Hepatocyte (in vitro differentiated cells): Measurements from ENCODE around the gene KIF25. TPM values are rescaled to one million over a fixed set of nuclear protein-coding genes. Genes with fewer than 3 reads are reported as not detected.

Source experiments
- DNase-seq: peaks from one replicate; pipeline ENCODE4 v3.0.0-alpha.2; 2016; ENCODE audit warnings: low spot score
- H2AFZ ChIP-seq: fragments of 200-600 bp; sonication (generic); 2 replicates; pipeline ENCODE4 v1.6.0; 2016; ENCODE audit warnings: antibody characterized with exemption, mild to moderate bottlenecking
- H3K27ac ChIP-seq: fragments of 200-600 bp; sonication (generic); 2 replicates; pipeline ENCODE4 v1.5.1; 2016; ENCODE audit warnings: mild to moderate bottlenecking
- H3K27me3 ChIP-seq: fragments of 200-600 bp; sonication (generic); 2 replicates; pipeline ENCODE4 v1.6.1; 2016
- H3K36me3 ChIP-seq: fragments of 200-600 bp; sonication (generic); replicated peaks from 2 replicates; pipeline ENCODE4 v1.5.1; 2016; ENCODE audit warnings: low read depth; ENCODE audit not compliant: insufficient read depth
- H3K4me1 ChIP-seq: fragments of 200-600 bp; sonication (generic); 2 replicates; pipeline ENCODE4 v1.5.1; 2016; ENCODE audit warnings: mild to moderate bottlenecking, moderate library complexity; ENCODE audit not compliant: insufficient read depth
- H3K4me2 ChIP-seq: fragments of 200-600 bp; sonication (generic); 2 replicates; pipeline ENCODE4 v1.6.0; 2016
- H3K4me3 ChIP-seq: fragments of 200-600 bp; sonication (generic); 2 replicates; pipeline ENCODE4 v1.5.1; 2016; ENCODE audit warnings: mild to moderate bottlenecking
- H3K79me2 ChIP-seq: fragments of 200-600 bp; sonication (generic); 2 replicates; pipeline ENCODE4 v1.6.0; 2017; ENCODE audit warnings: mild to moderate bottlenecking
- H3K9me2 ChIP-seq: fragments of 200-600 bp; sonication (generic); replicated peaks from 2 replicates; pipeline ENCODE4 v1.6.0; 2017; ENCODE audit warnings: mild to moderate bottlenecking; ENCODE audit not compliant: insufficient read depth
- H3K9me3 ChIP-seq: fragments of 200-600 bp; sonication (generic); 2 replicates; pipeline ENCODE4 v1.5.1; 2016; ENCODE audit warnings: low read depth, mild to moderate bottlenecking
- H4K20me1 ChIP-seq: fragments of 200-600 bp; sonication (generic); 2 replicates; pipeline ENCODE4 v1.6.0; 2016; ENCODE audit warnings: mild to moderate bottlenecking; ENCODE audit not compliant: insufficient read depth, poor library complexity, severe bottlenecking
- CTCF ChIP-seq: fragments of 200-600 bp; sonication (generic); IDR thresholded peaks from 2 replicates; pipeline ENCODE4 v1.5.1; 2016; ENCODE audit warnings: antibody characterized with exemption, mild to moderate bottlenecking; ENCODE audit not compliant: poor library complexity
- EZH2 ChIP-seq: fragments of 200-600 bp; sonication (generic); IDR thresholded peaks from 2 replicates; pipeline ENCODE4 v1.6.1; 2016; ENCODE audit warnings: antibody characterized with exemption, mild to moderate bottlenecking, borderline replicate concordance
- EZH2phosphoT487 ChIP-seq: fragments of 200-600 bp; sonication (generic); IDR thresholded peaks from one replicate; pipeline ENCODE4 v1.6.1; 2018; ENCODE audit warnings: antibody characterized with exemption, mild to moderate bottlenecking, low read depth, moderate library complexity; ENCODE audit not compliant: unreplicated experiment, severe bottlenecking
- WGBS: methylation state at CpG from one replicate; pipeline ENCODE4 v1.1.6; 2016; ENCODE audit warnings: low lambda C conversion rate; ENCODE audit errors: missing lambda C conversion rate; 5-methylcytosine and 5-hydroxymethylcytosine counted together
- polyA plus RNA-seq: library from polyadenylated mRNA; unstranded; fragments of >200 nt; fragmentation: Nextera tagmentation; extraction: Ambion mirVana; gene quantifications from 2 replicates; pipeline ENCODE4 v1.2.1, GENCODE V29; 2016
- total RNA-seq: library from RNA; depleted of rRNA; stranded (reverse); fragments of >200 nt; gene quantifications from 2 replicates; pipeline ENCODE4 v1.2.3, GENCODE V29; 2014

Gene KIF25
- total and polyA plus RNA-seq, 2 experiments from 2014 or later: 0.40 TPM; not detected in 1

GRCh38 chr6:168070804-168071203 lies 73.3 kb downstream of the KIF25 start:
- 88% methylated on average over 7 of the region's 7 CpGs for WGBS
- H3K9me2 ChIP-seq: no peaks in the 10 kb centered on the region
- H3K36me3 ChIP-seq: no peaks in the 10 kb centered on the region

GRCh38 chr6:168071620-168072019 lies 74.1 kb downstream of the KIF25 start:
- Histone ChIP-seq H3K27me3 (no peaks in the 10 kb centered on the region), H3K4me2 (no peak overlapping the region), H3K9me3 (no peaks in the 10 kb centered on the region), H3K36me3 (no peaks in the 10 kb centered on the region), H4K20me1 (no peaks in the 10 kb centered on the region), H3K79me2 (no peaks in the 10 kb centered on the region), H3K4me3 (no peak overlapping the region), H3K4me1 (no peaks in the 10 kb centered on the region), H3K27ac (no peak overlapping the region), H3K9me2 (no peaks in the 10 kb centered on the region), H2AFZ (no peak overlapping the region)
- no peak for TF ChIP-seq CTCF
- TF ChIP-seq EZH2: no peak
- TF ChIP-seq EZH2phosphoT487: no peak
- no peak for DNase-seq
- 79% methylated on average over 9 of the region's 9 CpGs for WGBS

More at GRCh38 chr6:168070804-168071203, 73.3 kb downstream of the KIF25 start:
- Histone ChIP-seq H3K4me1 (no peaks in the 10 kb centered on the region), H3K4me3 (no peak overlapping the region), H3K79me2 (no peaks in the 10 kb centered on the region), H2AFZ (no peak overlapping the region), H3K27me3 (no peaks in the 10 kb centered on the region), H3K4me2 (no peak overlapping the region), H4K20me1 (no peaks in the 10 kb centered on the region), H3K9me3 (no peaks in the 10 kb centered on the region), H3K27ac (no peak overlapping the region)
- TF ChIP-seq EZH2: no peak
- DNase-seq: no peak

- Histone ChIP-seq H3K9me3 (no peaks in the 10 kb centered on the region), H2AFZ (no peak overlapping the region), H3K36me3 (no peaks in the 10 kb centered on the region), H3K27ac (no peak overlapping the region), H3K4me3 (no peak overlapping the region), H3K9me2 (no peaks in the 10 kb centered on the region), H3K79me2 (no peaks in the 10 kb centered on the region), H4K20me1 (no peaks in the 10 kb centered on the region), H3K4me2 (no peak overlapping the region), H3K27me3 (no peaks in the 10 kb centered on the region), H3K4me1 (no peaks in the 10 kb centered on the region)
- DNase-seq: no peak
- WGBS: 92% methylated on average over 21 of the region's 24 CpGs
- no peak for TF ChIP-seq EZH2
- no peak for TF ChIP-seq CTCF
- TF ChIP-seq EZH2phosphoT487: no peak
Measured at GRCh38 chr6:168072261-168072660, 74.8 kb downstream of the KIF25 start.

- TF ChIP-seq EZH2phosphoT487 (no peak), EZH2 (no peak)
- 94% methylated on average over 4 of the region's 4 CpGs for WGBS
- Histone ChIP-seq H3K27ac (no peak overlapping the region), H3K79me2 (no peaks in the 10 kb centered on the region), H4K20me1 (no peaks in the 10 kb centered on the region), H3K4me3 (no peak overlapping the region), H3K9me3 (no peaks in the 10 kb centered on the region), H3K36me3 (no peaks in the 10 kb centered on the region), H3K27me3 (no peaks in the 10 kb centered on the region), H3K9me2 (no peaks in the 10 kb centered on the region), H2AFZ (no peak overlapping the region), H3K4me2 (no peak overlapping the region), H3K4me1 (no peaks in the 10 kb centered on the region)
- no peak for DNase-seq
Measured at GRCh38 chr6:168072730-168073129, 75.3 kb downstream of the KIF25 start.
